Lower lobe of right lung (tissue), 2 donors: ENCODE results near the gene U2AF1L4. TPM values are rescaled to one million over a fixed set of nuclear protein-coding genes. Genes with fewer than 3 reads are reported as not detected.

Experiments
- ATAC-seq, 2 donors: fragments of 200-7000 bp; cut with Tn5 transposase; one replicate each; pipeline ENCODE4 v1.9.1; 2020 to 2022; ENCODE audit warnings: mild to moderate bottlenecking in 2 of 2, moderate library complexity in 2 of 2
- DNase-seq: peaks from one replicate; pipeline ENCODE4 v3.0.0-alpha.2; 2020
- H3K27ac ChIP-seq: fragments of 200-600 bp; one replicate; pipeline ENCODE4 v1.8.0; 2022
- H3K27me3 ChIP-seq: fragments of 200-600 bp; one replicate; pipeline ENCODE4 v1.8.0; 2022; ENCODE audit warnings: low read depth
- H3K36me3 ChIP-seq: fragments of 200-600 bp; one replicate; pipeline ENCODE4 v1.8.0; 2022; ENCODE audit warnings: mild to moderate bottlenecking
- H3K4me1 ChIP-seq: fragments of 200-600 bp; one replicate; pipeline ENCODE4 v1.8.0; 2022
- H3K4me3 ChIP-seq: fragments of 200-600 bp; one replicate; pipeline ENCODE4 v1.8.0; 2022; ENCODE audit warnings: mild to moderate bottlenecking
- H3K9me3 ChIP-seq: fragments of 200-600 bp; one replicate; pipeline ENCODE4 v1.8.0; 2022
- CTCF ChIP-seq: fragments of 200-600 bp; IDR thresholded peaks from one replicate; pipeline ENCODE4 v1.8.0; 2022; ENCODE audit warnings: antibody characterized with exemption, mild to moderate bottlenecking
- intact Hi-C: fragments of 100-400 bp; cut with DNase I; formaldehyde crosslinking; loops from one replicate; pipeline ENCODE4 v1.11.0; 2022
- total RNA-seq: library from RNA; stranded (reverse); fragmentation: NEBNext Ultra II Directional; extraction: Animal tissue kit (Norgen Biotek cat#: 25700); gene quantifications from one replicate; pipeline ENCODE4 v1.2.1, GENCODE V29; 2021
- donor health status: DM: no; HTN: yes; CAD: no; lungs with severe emphysema.

The U2AF1L4 gene
- total RNA-seq, 1 donor from 2014 or later = 20.3 TPM

- no peak for ATAC-seq
- no peak for DNase-seq
- no peaks in the 10 kb centered on the region for H3K9me3 ChIP-seq
- no peak overlapping the region for H3K27ac ChIP-seq
- H3K27me3 ChIP-seq = no peaks in the 10 kb centered on the region
- no peak for TF ChIP-seq CTCF
- H3K4me1 ChIP-seq = peaks cover 33% of the 10 kb centered on the region
- no peak overlapping the region for H3K4me3 ChIP-seq
- intact Hi-C loops = no loop called here
- H3K36me3 ChIP-seq = peaks cover 57% of the 10 kb centered on the region
Measured at GRCh38 chr19:35738887-35739229, 6.4 kb downstream of the U2AF1L4 start.

DNA sequence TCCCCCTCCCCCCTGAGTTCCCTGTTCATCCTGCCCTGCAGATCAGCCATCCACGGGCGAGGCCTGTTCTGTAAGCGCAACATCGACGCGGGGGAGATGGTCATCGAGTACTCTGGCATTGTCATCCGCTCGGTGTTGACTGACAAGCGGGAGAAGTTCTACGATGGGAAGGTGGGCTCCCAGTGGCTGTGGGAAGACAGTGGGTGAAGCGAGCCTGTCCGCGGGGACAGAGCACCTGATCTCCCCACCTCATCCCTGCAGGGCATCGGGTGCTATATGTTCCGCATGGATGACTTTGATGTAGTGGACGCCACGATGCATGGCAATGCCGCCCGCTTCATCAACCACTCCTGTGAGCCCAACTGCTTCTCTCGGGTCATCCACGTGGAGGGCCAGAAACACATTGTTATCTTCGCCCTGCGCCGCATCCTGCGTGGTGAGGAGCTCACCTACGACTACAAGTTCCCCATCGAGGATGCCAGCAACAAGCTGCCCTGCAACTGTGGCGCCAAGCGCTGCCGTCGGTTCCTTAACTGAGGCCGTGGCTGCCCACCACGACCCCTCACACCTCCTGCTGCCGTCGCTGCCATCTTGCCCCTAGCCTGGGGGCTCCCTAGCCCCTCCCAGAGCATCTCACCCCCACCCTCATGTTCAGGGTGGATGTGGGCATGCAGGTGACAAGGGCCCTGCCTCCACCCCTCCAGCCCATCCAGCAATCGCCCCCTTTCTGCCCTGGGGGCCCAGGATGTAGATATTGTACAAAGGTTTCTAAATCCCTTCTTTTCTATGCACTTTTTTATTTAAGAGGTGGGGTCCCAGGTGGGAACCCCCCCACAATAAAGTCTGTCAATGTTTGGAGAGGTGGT is 7.0 kb downstream of the U2AF1L4 start:
- intact Hi-C loops = no loop called here
- Histone ChIP-seq H3K9me3 (no peaks in the 10 kb centered on the region), H3K36me3 (peaks cover 63% of the 10 kb centered on the region), H3K27ac (no peak overlapping the region), H3K27me3 (no peaks in the 10 kb centered on the region), H3K4me1 (peaks cover 32% of the 10 kb centered on the region), H3K4me3 (no peak overlapping the region)
- no peak for TF ChIP-seq CTCF
- no peak for ATAC-seq
- DNase-seq = no peak

GRCh38 chr19:35736913-35737886 is 8.0 kb downstream of the U2AF1L4 start:
- Histone ChIP-seq H3K4me3 (no peak overlapping the region), H3K36me3 (peaks cover 73% of the 10 kb centered on the region)

GRCh38 chr19:35734889-35735288 is 10.3 kb downstream of the U2AF1L4 start:
- Histone ChIP-seq H3K9me3 (no peaks in the 10 kb centered on the region), H3K4me3 (no peak overlapping the region), H3K27ac (no peak overlapping the region), H3K36me3 (peaks cover 96% of the 10 kb centered on the region), H3K27me3 (no peaks in the 10 kb centered on the region), H3K4me1 (peaks cover 8% of the 10 kb centered on the region)
- no peak for TF ChIP-seq CTCF
- no peak for DNase-seq
- intact Hi-C loops = no loop called here
- ATAC-seq = no peak

More at GRCh38 chr19:35736913-35737886, 8.0 kb downstream of the U2AF1L4 start:
- Histone ChIP-seq H3K27ac (no peak overlapping the region), H3K4me1 (peaks cover 25% of the 10 kb centered on the region), H3K9me3 (no peaks in the 10 kb centered on the region), H3K27me3 (no peaks in the 10 kb centered on the region)
- TF ChIP-seq CTCF = no peak
- no peak for DNase-seq
- intact Hi-C loops = no loop called here
- no peak for ATAC-seq

DNA sequence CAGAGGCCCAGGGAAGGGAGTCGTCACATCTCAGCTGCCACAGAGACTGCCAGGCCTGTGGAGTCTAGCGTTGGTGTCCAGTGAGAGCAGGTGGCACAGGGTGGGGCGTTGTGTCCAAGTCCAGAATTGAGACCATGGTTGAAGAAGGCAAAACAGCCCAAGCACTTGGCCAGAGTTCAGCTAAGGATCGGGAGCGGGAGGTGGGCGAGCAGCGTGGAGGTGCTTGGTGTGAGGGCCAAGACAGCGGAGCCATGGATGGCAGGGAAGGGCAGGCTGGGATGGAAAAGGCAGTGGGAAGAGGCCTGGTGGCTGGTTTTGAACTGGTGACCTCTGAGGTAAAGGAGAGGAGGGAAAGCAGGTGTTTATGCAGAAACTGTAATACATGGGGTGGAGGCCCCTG is 10.9 kb downstream of the U2AF1L4 start:
- Histone ChIP-seq H3K4me3 (no peak overlapping the region), H3K36me3 (peaks cover 100% of the 10 kb centered on the region), H3K4me1 (peaks cover 2% of the 10 kb centered on the region), H3K27ac (no peak overlapping the region), H3K27me3 (no peaks in the 10 kb centered on the region), H3K9me3 (no peaks in the 10 kb centered on the region)
- DNase-seq (no peak), ATAC-seq (no peak)
- intact Hi-C loops = no loop called here
- TF ChIP-seq CTCF = no peak
